Spleen (tissue), 11 donors: ENCODE results near the gene SAMD14. TPM values are rescaled to one million over a fixed set of nuclear protein-coding genes. Genes with fewer than 3 reads are reported as not detected.

Source experiments
- DNase-seq: peaks from one replicate; pipeline ENCODE4 v3.0.0-alpha.2; 2020
- H3K27ac ChIP-seq, 8 donors: fragments of 200-600 bp; sonication (generic) in 7 of 8; 1 replicate in 4 of 8; 2 replicates in 4 of 8; pipeline versions ENCODE4 v1.5.0 to v1.8.0; 2016 to 2021; ENCODE audit warnings: inconsistent platforms in 4 of 8, mild to moderate bottlenecking in 4 of 8, moderate library complexity in 1 of 8
- H3K27me3 ChIP-seq, 7 donors: fragments of 200-600 bp; sonication (generic) in 6 of 7; replicated peaks in 1 of 7; 1 replicate in 4 of 7; 2 replicates in 3 of 7; pipeline versions ENCODE4 v1.5.0 to v1.8.0; 2016 to 2021; ENCODE audit warnings: inconsistent platforms in 3 of 7, mild to moderate bottlenecking in 1 of 7
- H3K36me3 ChIP-seq, 6 donors: fragments of 200-600 bp; sonication (generic) in 5 of 6; 1 replicate in 4 of 6; 2 replicates in 2 of 6; pipeline versions ENCODE4 v1.5.0 to v1.8.0; 2016 to 2021; ENCODE audit warnings: inconsistent platforms in 2 of 6
- H3K4me1 ChIP-seq, 6 donors: fragments of 200-600 bp; sonication (generic) in 5 of 6; 1 replicate in 3 of 6; 2 replicates in 3 of 6; pipeline versions ENCODE4 v1.5.0 to v1.8.0; 2016 to 2021; ENCODE audit warnings: inconsistent platforms in 3 of 6
- H3K4me3 ChIP-seq, 8 donors: fragments of 200-600 bp; sonication (generic) in 7 of 8; 1 replicate in 4 of 8; 2 replicates in 4 of 8; pipeline versions ENCODE4 v1.5.0 to v1.8.0; 2016 to 2021; ENCODE audit warnings: inconsistent platforms in 4 of 8, mild to moderate bottlenecking in 4 of 8, moderate library complexity in 2 of 8
- H3K9me3 ChIP-seq, 8 donors: fragments of 200-600 bp; sonication (generic) in 7 of 8; 1 replicate in 4 of 8; 2 replicates in 4 of 8; pipeline versions ENCODE4 v1.5.0 to v1.8.0; 2016 to 2021; ENCODE audit warnings: inconsistent platforms in 4 of 8
- POLR2A ChIP-seq, 3 donors: fragments of 450-650 bp; IDR thresholded peaks; one replicate each; pipeline ENCODE4 v1.5.1; 2017; ENCODE audit warnings: antibody characterized with exemption in 3 of 3, mild to moderate bottlenecking in 1 of 3
- POLR2AphosphoS5 ChIP-seq, 3 donors: sonication (generic); formaldehyde crosslinking; IDR thresholded peaks; one replicate each; pipeline ENCODE4 v1.5.1; 2017; ENCODE audit warnings: antibody characterized with exemption in 3 of 3
- WGBS, 5 donors: extraction: QIAGEN DNeasy Blood & Tissue Kit in 3 of 5; methylation state at CpG; one replicate each; pipeline versions ENCODE4 v1.1.5 to v1.1.7; 2013 to 2018; 5-methylcytosine and 5-hydroxymethylcytosine counted together
- intact Hi-C: fragments of 100-400 bp; cut with DNase I; formaldehyde crosslinking; loops from one replicate; pipeline ENCODE4 v1.15.0; 2023; ENCODE audit warnings: low total_unique reads
- polyA plus RNA-seq, 3 donors: library from polyadenylated mRNA; stranded (reverse); fragments of 200-250 nt; gene quantifications; one replicate each; pipeline ENCODE4 v1.2.1, GENCODE V29; 2013
- total RNA-seq, 7 donors: library from RNA; depleted of rRNA in 3 of 7; stranded (reverse); fragments of >200 nt in 3 of 7; fragmentation: NEBNext Ultra II Directional in 4 of 7; extraction: Animal tissue kit (Norgen Biotek cat#: 25700) in 4 of 7; gene quantifications; one replicate each; pipeline versions ENCODE4 v1.1.0 to v1.2.1, GENCODE V29; 2016 to 2021
- TF ChIP-seq, protein P1 (sequence below), 11 experiments: fragments of 200-600 bp in 7 of 11; fragments of 450-650 bp in 4 of 11; sonication (generic) in 4 of 11; IDR thresholded peaks in 8 of 11; conservative IDR thresholded peaks in 3 of 11; 1 replicate in 7 of 11; 2 replicates in 4 of 11; pipeline versions ENCODE4 v1.4.0 to v1.8.0; 2016 to 2021; ENCODE audit warnings: antibody characterized with exemption in 11 of 11, inconsistent platforms in 4 of 11, mild to moderate bottlenecking in 1 of 11
- donor health status: healthy with polysubstance abuse.
- donor health status: DM: no; HTN: no; CAD: no; lungs with moderate emphysema.
- donor health status: DM: no; HTN: no; CAD: no.
- donor health status: Bipolar disorder and iron deficiency.
- donor health status: healthy.
- donor health status: DM: no; HTN: no; CAD: no.
- donor health status: DM: yes; HTN: yes; CAD: no.

SAMD14 gene
- total and polyA plus RNA-seq, 10 donors = 1.1 to 7.5 (median 2.1) TPM

DNA sequence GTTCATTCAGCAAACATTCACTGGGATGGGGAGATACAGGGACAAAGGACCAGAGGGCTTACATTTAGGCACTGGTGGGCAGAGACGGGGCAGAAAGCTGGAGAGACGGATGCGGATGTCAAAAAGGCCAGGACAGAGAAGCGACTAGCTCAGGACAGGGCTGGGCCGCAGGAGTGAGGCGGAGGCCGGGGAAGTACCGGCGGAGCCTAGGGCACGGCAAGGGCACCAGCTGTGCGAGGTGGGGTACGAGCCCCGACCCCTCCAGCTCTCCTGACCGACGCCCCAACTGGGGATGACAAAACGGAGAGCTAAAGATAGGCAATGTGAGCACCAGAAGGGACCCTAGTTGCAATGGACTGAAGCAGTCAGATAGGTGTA, 31.9 kb upstream of the SAMD14 start:
- peak overlapping the region in 3 of 8 donors; percentile 64 to 71 (median 68) for H3K27ac ChIP-seq
- H3K4me3 ChIP-seq = peak overlapping the region in 4 of 8 donors; percentile 52 to 70 (median 56)
- intact Hi-C loops = no loop called here
- DNase-seq = peak; percentile 85
- no peak for TF ChIP-seq POLR2AphosphoS5 (IDR thresholded peaks at IDR 0.05)
- no peak for TF ChIP-seq POLR2A (IDR thresholded peaks at IDR 0.05)
- TF ChIP-seq, protein P1, sequence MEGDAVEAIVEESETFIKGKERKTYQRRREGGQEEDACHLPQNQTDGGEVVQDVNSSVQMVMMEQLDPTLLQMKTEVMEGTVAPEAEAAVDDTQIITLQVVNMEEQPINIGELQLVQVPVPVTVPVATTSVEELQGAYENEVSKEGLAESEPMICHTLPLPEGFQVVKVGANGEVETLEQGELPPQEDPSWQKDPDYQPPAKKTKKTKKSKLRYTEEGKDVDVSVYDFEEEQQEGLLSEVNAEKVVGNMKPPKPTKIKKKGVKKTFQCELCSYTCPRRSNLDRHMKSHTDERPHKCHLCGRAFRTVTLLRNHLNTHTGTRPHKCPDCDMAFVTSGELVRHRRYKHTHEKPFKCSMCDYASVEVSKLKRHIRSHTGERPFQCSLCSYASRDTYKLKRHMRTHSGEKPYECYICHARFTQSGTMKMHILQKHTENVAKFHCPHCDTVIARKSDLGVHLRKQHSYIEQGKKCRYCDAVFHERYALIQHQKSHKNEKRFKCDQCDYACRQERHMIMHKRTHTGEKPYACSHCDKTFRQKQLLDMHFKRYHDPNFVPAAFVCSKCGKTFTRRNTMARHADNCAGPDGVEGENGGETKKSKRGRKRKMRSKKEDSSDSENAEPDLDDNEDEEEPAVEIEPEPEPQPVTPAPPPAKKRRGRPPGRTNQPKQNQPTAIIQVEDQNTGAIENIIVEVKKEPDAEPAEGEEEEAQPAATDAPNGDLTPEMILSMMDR (IDR thresholded peaks at IDR 0.05 in 8 of 11, conservative IDR thresholded peaks at IDR 0.05 in 3 of 11) = no peak
- peaks cover 0 to 3% (median 0%) of the 10 kb centered on the region in 7 donors for H3K27me3 ChIP-seq
- H3K4me1 ChIP-seq = peaks cover 4 to 52% (median 33%) of the 10 kb centered on the region in 6 donors
- 62 to 76% (median 67%) methylated on average over 16 of the region's 16 CpGs for WGBS, 5 donors
- no peaks in the 10 kb centered on the region for H3K36me3 ChIP-seq
- H3K9me3 ChIP-seq = no peaks in the 10 kb centered on the region

DNA sequence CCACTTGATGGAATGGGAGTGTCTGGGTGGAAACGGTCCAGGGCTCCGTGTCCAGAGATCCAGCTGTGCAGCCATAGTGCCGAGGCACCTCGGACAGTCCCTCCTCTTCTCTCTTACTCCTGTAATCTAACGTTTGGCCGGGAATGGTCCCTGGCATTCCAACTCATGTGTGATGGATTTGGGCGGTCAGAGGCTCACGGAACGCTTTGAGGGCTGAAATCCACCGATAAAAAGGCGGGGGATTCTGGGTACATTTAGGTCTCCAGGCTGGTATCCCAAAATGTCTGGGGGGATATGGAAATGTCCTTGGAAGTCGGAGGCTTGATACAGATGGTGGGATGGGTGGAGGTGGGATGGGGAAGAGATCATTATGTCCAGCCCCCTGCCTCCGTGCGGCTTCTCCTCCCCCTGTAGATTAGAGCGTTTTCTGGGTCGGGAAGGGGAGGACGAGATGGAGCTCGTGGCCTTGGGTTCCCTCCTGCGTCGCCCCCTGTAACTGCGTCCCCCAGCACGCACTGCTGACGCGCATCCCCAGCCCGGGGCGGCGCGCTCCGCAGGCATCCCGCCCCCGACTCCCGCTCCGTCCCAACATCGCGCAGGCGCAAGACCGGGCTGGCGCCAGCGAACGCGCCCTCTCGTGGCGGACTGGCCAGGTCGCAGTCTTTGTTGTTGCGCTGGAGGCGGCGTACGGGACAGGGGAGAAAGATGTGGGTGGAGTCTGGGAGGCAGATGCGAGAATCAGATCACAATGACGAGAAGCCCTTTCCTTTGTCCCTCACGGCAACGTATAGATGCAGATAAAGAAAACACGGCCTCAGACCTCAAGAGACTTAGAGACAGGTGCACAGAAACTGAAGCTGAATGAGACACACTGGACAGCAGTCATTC, 31.3 kb upstream of the SAMD14 start:
- Histone ChIP-seq H3K4me3 (peak overlapping the region; percentile 37 to 70 (median 54)), H3K36me3 (no peaks in the 10 kb centered on the region), H3K9me3 (no peaks in the 10 kb centered on the region), H3K27me3 (peaks cover 0 to 3% (median 0%) of the 10 kb centered on the region in 7 donors), H3K4me1 (peaks cover 4 to 52% (median 33%) of the 10 kb centered on the region in 6 donors), H3K27ac (peak overlapping the region in 7 of 8 donors; percentile 38 to 71 (median 64))
- TF ChIP-seq POLR2AphosphoS5 (IDR thresholded peaks at IDR 0.05) (peak; percentile 90 to 93 (median 91)), POLR2A (IDR thresholded peaks at IDR 0.05) (no peak)
- TF ChIP-seq, protein P1 (IDR thresholded peaks at IDR 0.05 in 8 of 11, conservative IDR thresholded peaks at IDR 0.05 in 3 of 11) = peak; percentile 95 to 99 (median 97)
- intact Hi-C loops = no loop called here
- DNase-seq = peak; percentile 99
- 0 to 2% (median 1%) methylated on average over 50 to 53 of the region's 53 CpGs for WGBS, 5 donors

DNA sequence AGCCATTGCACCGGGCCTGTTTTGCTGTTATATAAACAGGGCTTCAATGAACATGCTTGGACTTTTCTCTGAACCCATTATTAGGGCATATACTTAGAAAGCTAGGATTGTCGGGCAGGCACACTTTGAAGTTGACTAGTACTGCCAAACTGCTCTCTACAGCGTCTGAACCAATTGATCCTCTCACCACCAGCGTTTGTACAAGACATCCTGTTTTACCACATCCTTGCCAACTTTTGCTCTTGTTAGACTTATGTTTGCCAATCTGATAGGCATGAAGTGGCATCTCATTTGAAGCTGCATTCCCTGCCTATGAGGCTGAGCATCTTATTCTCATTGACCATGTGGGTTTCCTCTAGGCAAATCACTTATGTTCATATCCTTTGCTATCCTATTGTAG, 27.9 kb upstream of the SAMD14 start:
- Histone ChIP-seq H3K4me1 (peaks cover 28 to 66% (median 44%) of the 10 kb centered on the region in 6 donors), H3K27ac (peak overlapping the region in 2 of 8 donors; percentile 0 to 41)
- 52 to 65% (median 59%) methylated on average over 4 of the region's 4 CpGs for WGBS, 5 donors

More for the DNA sequence above, 27.9 kb upstream of the SAMD14 start:
- no peaks in the 10 kb centered on the region for H3K36me3 ChIP-seq
- DNase-seq = no peak
- H3K27me3 ChIP-seq = peaks cover 0 to 3% (median 0%) of the 10 kb centered on the region in 7 donors
- no peak overlapping the region for H3K4me3 ChIP-seq
- intact Hi-C loops = no loop called here
- no peaks in the 10 kb centered on the region for H3K9me3 ChIP-seq
- TF ChIP-seq, protein P1 (IDR thresholded peaks at IDR 0.05 in 8 of 11, conservative IDR thresholded peaks at IDR 0.05 in 3 of 11) = no peak
- TF ChIP-seq POLR2AphosphoS5 (IDR thresholded peaks at IDR 0.05) (no peak), POLR2A (IDR thresholded peaks at IDR 0.05) (no peak)
